Neuronal stem cell (in vitro differentiated cells): ENCODE data around the gene LKAAEAR1. TPM values are rescaled to one million over a fixed set of nuclear protein-coding genes. Genes with fewer than 3 reads are reported as not detected.

Experiments
- DNase-seq: peaks from one replicate; pipeline ENCODE4 v3.0.0-alpha.2; 2013; ENCODE audit warnings: low spot score
- H2AFZ ChIP-seq: one replicate; pipeline ENCODE4 v1.6.1; 2013; ENCODE audit warnings: mild to moderate bottlenecking, low read length, inconsistent platforms
- H2AK5ac ChIP-seq: 2 replicates; pipeline ENCODE4 v1.6.1; 2013; ENCODE audit warnings: low read depth, mild to moderate bottlenecking, inconsistent platforms, low read length, moderate library complexity, mixed read lengths
- H2BK120ac ChIP-seq: 2 replicates; pipeline ENCODE4 v1.6.1; 2013; ENCODE audit warnings: low read depth, mild to moderate bottlenecking, inconsistent platforms, low read length, moderate library complexity, mixed read lengths
- H2BK12ac ChIP-seq: one replicate; pipeline ENCODE4 v1.6.1; 2013; ENCODE audit warnings: low read length, inconsistent platforms
- H2BK15ac ChIP-seq: 2 replicates; pipeline ENCODE4 v1.6.1; 2013; ENCODE audit warnings: mild to moderate bottlenecking, low read length, inconsistent platforms, mixed read lengths
- H2BK5ac ChIP-seq: one replicate; pipeline ENCODE4 v1.6.1; 2013; ENCODE audit warnings: inconsistent platforms, mild to moderate bottlenecking, low read length, moderate library complexity
- H3K14ac ChIP-seq: one replicate; pipeline ENCODE4 v1.6.1; 2013; ENCODE audit warnings: low read length, inconsistent platforms
- H3K18ac ChIP-seq: 2 replicates; pipeline ENCODE4 v1.6.1; 2013; ENCODE audit warnings: low read length, inconsistent platforms
- H3K23ac ChIP-seq: 2 replicates; pipeline ENCODE4 v1.6.1; 2013; ENCODE audit warnings: low read depth, mild to moderate bottlenecking, mixed read lengths, low read length, inconsistent platforms; ENCODE audit not compliant: poor library complexity
- H3K27ac ChIP-seq: replicated peaks from 3 replicates; pipeline ENCODE4 v1.5.1; 2013; ENCODE audit warnings: low read length, inconsistent platforms
- H3K27me3 ChIP-seq, 3 experiments: 2 replicates each; pipeline ENCODE4 v1.6.1; 2013; ENCODE audit warnings: low read length in 3 of 3, mild to moderate bottlenecking in 2 of 3, inconsistent platforms in 1 of 3, low read depth in 1 of 3, mixed read lengths in 1 of 3, moderate library complexity in 1 of 3; ENCODE audit not compliant: control insufficient read depth in 3 of 3, insufficient read depth in 3 of 3
- H3K36me3 ChIP-seq, 2 donors: replicated peaks in 1 of 2; 2 replicates each; pipeline ENCODE4 v1.6.1; 2013; ENCODE audit warnings: low read length in 2 of 2; ENCODE audit not compliant: control insufficient read depth in 2 of 2, insufficient read depth in 2 of 2
- H3K4ac ChIP-seq: 2 replicates; pipeline ENCODE4 v1.6.1; 2013; ENCODE audit warnings: inconsistent platforms, mild to moderate bottlenecking, low read length, moderate library complexity
- H3K4me1 ChIP-seq, 2 donors: 1 replicate in 1 of 2; 2 replicates in 1 of 2; pipeline ENCODE4 v1.6.1; 2013; ENCODE audit warnings: low read length in 2 of 2, low read depth in 1 of 2; ENCODE audit not compliant: control insufficient read depth in 2 of 2, insufficient read depth in 1 of 2
- H3K4me2 ChIP-seq: one replicate; pipeline ENCODE4 v1.6.1; 2013; ENCODE audit warnings: mild to moderate bottlenecking, low read length, inconsistent platforms; ENCODE audit not compliant: insufficient read depth, poor library complexity, severe bottlenecking
- H3K4me3 ChIP-seq, 2 donors: 2 replicates each; pipeline ENCODE4 v1.5.1; 2013; ENCODE audit warnings: low read length in 2 of 2, mild to moderate bottlenecking in 2 of 2, inconsistent platforms in 1 of 2, moderate library complexity in 1 of 2
- H3K79me1 ChIP-seq: one replicate; pipeline ENCODE4 v1.6.1; 2013; ENCODE audit warnings: low read depth, mild to moderate bottlenecking, inconsistent platforms, low read length, moderate library complexity
- H3K9ac ChIP-seq: one replicate; pipeline ENCODE4 v1.6.1; 2013; ENCODE audit warnings: mild to moderate bottlenecking, low read depth, low read length, inconsistent platforms; ENCODE audit not compliant: poor library complexity
- H3K9me3 ChIP-seq, 2 donors: replicated peaks in 1 of 2; 2 replicates each; pipeline versions ENCODE3 to v1.6.1; 2013; ENCODE audit warnings: low read length in 2 of 2, mild to moderate bottlenecking in 2 of 2, inconsistent platforms in 1 of 2, low read depth in 1 of 2, mixed read lengths in 1 of 2, moderate library complexity in 1 of 2; ENCODE audit not compliant: control insufficient read depth in 2 of 2, insufficient read depth in 1 of 2
- H4K8ac ChIP-seq: one replicate; pipeline ENCODE4 v1.6.1; 2013; ENCODE audit warnings: low read depth, mild to moderate bottlenecking, inconsistent platforms, low read length, moderate library complexity
- H4K91ac ChIP-seq: one replicate; pipeline ENCODE4 v1.6.1; 2013; ENCODE audit warnings: low read length, low read depth, mild to moderate bottlenecking, inconsistent platforms; ENCODE audit not compliant: poor library complexity
- WGBS, 2 donors: extraction: QIAGEN DNeasy Blood & Tissue Kit; methylation state at CpG; one replicate each; pipeline ENCODE4 v1.1.7; 2013; ENCODE audit warnings: missing lambda C conversion rate in 2 of 2, mixed read lengths in 1 of 2; ENCODE audit not compliant: insufficient read length in 2 of 2, insufficient replicate concordance in 1 of 2; ENCODE audit errors: extremely low coverage in 2 of 2; 5-methylcytosine and 5-hydroxymethylcytosine counted together
- polyA plus RNA-seq, 2 experiments: library from polyadenylated mRNA; stranded (reverse); fragments of 200-250 nt; gene quantifications; one replicate each; pipeline ENCODE4 v1.2.3, GENCODE V29; 2013

Gene LKAAEAR1
- polyA plus RNA-seq (2013, experiment 1 of 2): 0.10 TPM
- polyA plus RNA-seq (2013, experiment 2 of 2): 0.08 TPM

GRCh38 chr20:64083804-64084684 is at the start of gene LKAAEAR1:
LKAAEAR1 (minus strand) TSS chr20:64084398; CDS start chr20:64084219, 179 bp downstream.
- Histone ChIP-seq H3K36me3 (no peaks in the 10 kb centered on the region), H3K9ac (peak within 1 kb of the TSS; percentile 88), H3K4me2 (peak within 1 kb of the TSS; percentile 91), H4K91ac (no peak within 1 kb of the TSS), H3K23ac (peak within 1 kb of the TSS; percentile 93), H4K8ac (peak within 1 kb of the TSS; percentile 65), H3K14ac (peak within 1 kb of the TSS; percentile 94), H3K79me1 (peaks cover 2% of the 10 kb centered on the region), H2AFZ (peak within 1 kb of the TSS; percentile 85), H3K9me3 (peaks cover 8 to 19% of the 10 kb centered on the region in 2 donors), H3K4me3 (peak within 1 kb of the TSS; percentile 28 to 78), H3K4me1 (peaks cover 27 to 43% of the 10 kb centered on the region in 2 donors), H2AK5ac (peak within 1 kb of the TSS; percentile 20), H2BK12ac (peak within 1 kb of the TSS; percentile 94), H3K27ac (no peak within 1 kb of the TSS), H2BK5ac (no peak within 1 kb of the TSS), H3K27me3 (peaks cover 2 to 64% (median 42%) of the 10 kb centered on the region in 3 experiments), H3K4ac (no peak within 1 kb of the TSS), H2BK120ac (no peak within 1 kb of the TSS), H2BK15ac (peak within 1 kb of the TSS; percentile 49), H3K18ac (peak within 1 kb of the TSS; percentile 98)
- WGBS, 2 donors: no CpG with 5 or more reads among the region's 86 CpGs
- DNase-seq: no peak

GRCh38 chr20:64131406-64131805 is 47.2 kb upstream of the LKAAEAR1 start:
- Histone ChIP-seq H4K8ac (no peak overlapping the region), H2AFZ (no peak overlapping the region), H2BK120ac (no peak overlapping the region), H2BK5ac (no peak overlapping the region), H3K18ac (no peak overlapping the region), H2BK15ac (no peak overlapping the region), H3K9ac (no peak overlapping the region), H3K4me1 (peaks cover 0 to 6% of the 10 kb centered on the region in 2 donors), H3K4me3 (no peak overlapping the region), H3K27me3 (no peaks in the 10 kb centered on the region), H3K27ac (no peak overlapping the region), H3K23ac (no peak overlapping the region), H3K14ac (no peak overlapping the region), H3K79me1 (no peaks in the 10 kb centered on the region), H2BK12ac (no peak overlapping the region), H2AK5ac (no peak overlapping the region), H4K91ac (no peak overlapping the region), H3K9me3 (no peaks in the 10 kb centered on the region), H3K4ac (no peak overlapping the region), H3K36me3 (no peaks in the 10 kb centered on the region), H3K4me2 (no peak overlapping the region)
- no peak for DNase-seq
- WGBS, 2 donors: no CpG with 5 or more reads among the region's 4 CpGs

- Histone ChIP-seq H4K91ac (no peak overlapping the region), H4K8ac (no peak overlapping the region), H3K79me1 (no peaks in the 10 kb centered on the region), H3K27ac (no peak overlapping the region), H3K4me3 (no peak overlapping the region), H2AFZ (no peak overlapping the region), H3K14ac (no peak overlapping the region), H2AK5ac (no peak overlapping the region), H3K18ac (no peak overlapping the region), H2BK12ac (no peak overlapping the region), H3K23ac (no peak overlapping the region), H3K27me3 (no peaks in the 10 kb centered on the region), H2BK120ac (no peak overlapping the region), H3K36me3 (no peaks in the 10 kb centered on the region), H3K4me1 (peaks cover 0 to 6% of the 10 kb centered on the region in 2 donors), H2BK15ac (no peak overlapping the region), H3K9ac (peak overlapping the region; percentile 39), H3K9me3 (no peaks in the 10 kb centered on the region), H3K4me2 (no peak overlapping the region), H3K4ac (no peak overlapping the region), H2BK5ac (no peak overlapping the region)
- DNase-seq: no peak
- WGBS, 2 donors: no CpG with 5 or more reads among the region's 10 CpGs
These were observed 46.7 kb upstream of the LKAAEAR1 start for GRCh38 chr20:64130876-64131275.

GRCh38 chr20:64130271-64130670 is 46.1 kb upstream of the LKAAEAR1 start:
- no peaks in the 10 kb centered on the region for H3K79me1 ChIP-seq
- no peak overlapping the region for H2BK12ac ChIP-seq
- H3K4me2 ChIP-seq: no peak overlapping the region
- H3K9ac ChIP-seq: no peak overlapping the region
- no peak overlapping the region for H3K4me3 ChIP-seq
- no peak overlapping the region for H3K14ac ChIP-seq
- no peak for DNase-seq
- no peaks in the 10 kb centered on the region for H3K27me3 ChIP-seq
- no peak overlapping the region for H4K91ac ChIP-seq
- WGBS, 2 donors: no CpG with 5 or more reads among the region's 5 CpGs
- no peak overlapping the region for H2BK15ac ChIP-seq
- no peaks in the 10 kb centered on the region for H3K9me3 ChIP-seq
- H3K36me3 ChIP-seq: no peaks in the 10 kb centered on the region
- H3K27ac ChIP-seq: no peak overlapping the region
- no peak overlapping the region for H2BK5ac ChIP-seq
- no peak overlapping the region for H3K18ac ChIP-seq
- H2AK5ac ChIP-seq: no peak overlapping the region
- H3K4ac ChIP-seq: no peak overlapping the region
- H2BK120ac ChIP-seq: no peak overlapping the region
- no peak overlapping the region for H2AFZ ChIP-seq
- H3K4me1 ChIP-seq: peaks cover 0 to 6% of the 10 kb centered on the region in 2 donors
- H4K8ac ChIP-seq: no peak overlapping the region
- no peak overlapping the region for H3K23ac ChIP-seq
